Measurements from ENCODE around the gene ITPR1.

The ITPR1 gene

DNA sequence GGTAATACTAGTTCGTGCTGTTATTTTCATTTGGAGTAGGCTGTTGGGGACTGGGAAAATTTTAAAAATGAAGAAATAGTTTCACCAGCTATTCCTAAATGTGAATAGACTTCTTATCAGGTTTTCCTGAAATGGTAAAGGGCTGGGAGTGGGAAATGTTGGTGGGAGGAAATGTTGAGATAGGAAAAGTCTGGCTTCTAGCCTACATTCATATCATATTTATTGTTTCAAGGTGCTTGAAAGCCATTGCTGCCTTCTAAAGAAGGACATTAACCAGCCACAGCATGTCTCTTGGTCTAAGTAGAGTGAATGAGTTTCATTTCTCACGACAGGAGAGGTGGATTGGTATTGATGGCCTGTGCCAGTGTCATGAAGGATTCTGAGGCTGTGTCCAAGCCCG, 288.9 kb downstream of the ITPR1 start:
- DNase-seq (ENCODE audit: low spot score) = no peak

DNA sequence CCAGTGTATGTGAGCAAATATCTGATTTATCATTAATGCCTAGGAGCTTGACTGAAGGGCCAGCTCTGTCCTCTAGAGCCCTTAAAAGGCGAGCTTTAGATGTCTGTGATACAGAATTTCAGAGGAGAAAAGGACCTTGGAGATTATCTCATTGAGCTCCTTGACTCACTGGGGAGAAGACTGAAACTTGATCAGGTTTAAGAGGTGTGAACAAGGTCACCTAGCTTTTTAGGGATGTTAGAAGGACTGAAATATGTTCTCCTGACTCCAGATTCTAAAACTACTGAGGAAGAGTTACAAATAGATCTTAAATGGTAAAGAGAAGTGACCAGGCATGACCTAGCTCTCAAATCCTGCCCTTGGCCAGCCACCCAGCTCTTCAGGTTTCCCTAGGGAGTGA, 292.4 kb downstream of the ITPR1 start:
- no peak for DNase-seq (ENCODE audit: low spot score)

- no peak for DNase-seq (ENCODE audit: low spot score)
Observed at GRCh38 chr3:4786431-4786830, 293.3 kb downstream of the ITPR1 start.

- DNase-seq (ENCODE audit: low spot score) = no peak
Observed at GRCh38 chr3:4791358-4791757, 298.2 kb downstream of the ITPR1 start.

GRCh38 chr3:4793311-4793710, 300.2 kb downstream of the ITPR1 start:
- no peak for DNase-seq (ENCODE audit: low spot score)

DNA sequence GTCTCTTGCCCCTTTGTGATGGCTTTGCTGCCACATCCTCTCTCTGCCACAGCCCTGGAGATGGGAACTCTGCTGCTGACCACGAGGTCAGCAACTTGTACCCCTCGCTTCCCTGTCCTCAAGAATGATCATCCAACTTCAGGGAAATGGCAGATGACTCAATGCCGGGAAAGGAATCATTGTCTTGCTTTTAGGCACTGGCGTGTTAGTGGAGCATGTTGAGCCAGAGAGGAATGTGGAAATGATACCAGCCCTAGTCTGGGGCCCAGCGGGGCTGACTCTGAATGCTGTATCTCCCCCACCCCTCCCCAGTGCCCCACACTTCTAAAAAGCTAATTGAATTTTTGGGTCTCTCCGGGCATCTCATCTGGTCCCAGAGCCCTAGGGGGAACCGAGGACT, 301.2 kb downstream of the ITPR1 start:
- DNase-seq (ENCODE audit: low spot score) = no peak

DNA sequence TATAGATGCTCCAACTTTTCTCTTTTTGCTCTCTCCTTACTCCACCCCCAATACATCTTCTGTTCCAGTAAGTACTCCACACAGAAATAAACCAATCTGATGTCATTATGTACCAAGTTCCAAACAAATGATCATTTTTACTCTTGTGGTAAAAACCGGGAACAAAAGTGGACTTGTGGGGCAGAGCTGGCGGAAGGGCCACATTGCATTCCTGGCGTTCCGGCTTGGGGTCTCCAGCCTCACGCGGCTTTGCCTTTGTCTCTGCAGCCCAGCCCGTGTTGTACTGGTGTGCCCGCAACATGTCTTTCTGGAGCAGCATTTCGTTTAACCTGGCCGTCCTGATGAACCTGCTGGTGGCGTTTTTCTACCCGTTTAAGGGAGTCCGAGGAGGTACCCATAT, 301.6 kb downstream of the ITPR1 start:
- no peak for DNase-seq (ENCODE audit: low spot score)

DNA sequence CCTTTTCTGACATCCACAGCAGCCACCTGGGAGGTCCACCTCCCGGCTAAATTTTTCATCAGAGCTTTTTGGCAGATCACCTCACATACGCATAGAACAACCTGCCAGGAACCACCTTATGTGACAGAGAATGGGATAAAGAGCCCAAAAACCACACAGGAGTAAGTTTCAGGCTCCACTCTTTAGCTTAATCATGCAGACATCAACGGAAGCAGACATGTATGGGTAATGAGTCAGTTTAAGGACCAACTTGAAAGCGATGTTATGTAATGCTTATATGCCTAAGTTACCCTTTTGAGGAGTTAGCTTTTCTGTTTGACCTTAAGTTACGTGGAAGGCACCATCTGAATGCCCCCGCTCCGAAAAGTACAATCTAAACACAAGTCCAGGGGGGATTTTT, 302.8 kb downstream of the ITPR1 start:
- DNase-seq (ENCODE audit: low spot score) = no peak

- no peak for DNase-seq (ENCODE audit: low spot score)
Observed at GRCh38 chr3:4797201-4797705, 304.1 kb downstream of the ITPR1 start.

- DNase-seq (ENCODE audit: low spot score) = no peak
Observed at GRCh38 chr3:4799266-4800256, 306.4 kb downstream of the ITPR1 start.

DNA sequence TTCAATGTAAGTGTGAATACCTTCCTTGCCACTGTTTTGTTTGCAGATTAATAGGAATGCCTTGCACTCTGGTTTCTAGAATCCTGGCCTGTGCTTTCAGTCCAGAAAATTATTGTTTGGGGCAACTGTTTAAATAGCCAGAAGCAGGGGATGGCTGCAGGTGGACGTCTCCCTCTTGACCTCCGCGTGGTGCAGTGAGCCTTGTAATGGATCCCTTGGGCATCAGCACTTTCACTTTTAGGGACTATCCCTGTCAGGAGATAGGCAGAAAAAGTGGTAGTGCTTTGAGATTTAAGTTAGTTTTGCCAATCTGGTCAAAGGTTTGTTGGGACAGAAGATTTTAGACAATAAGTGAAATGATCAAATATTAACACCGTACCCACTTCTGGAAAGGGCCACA, 307.4 kb downstream of the ITPR1 start:
- no peak for DNase-seq (ENCODE audit: low spot score)

DNA sequence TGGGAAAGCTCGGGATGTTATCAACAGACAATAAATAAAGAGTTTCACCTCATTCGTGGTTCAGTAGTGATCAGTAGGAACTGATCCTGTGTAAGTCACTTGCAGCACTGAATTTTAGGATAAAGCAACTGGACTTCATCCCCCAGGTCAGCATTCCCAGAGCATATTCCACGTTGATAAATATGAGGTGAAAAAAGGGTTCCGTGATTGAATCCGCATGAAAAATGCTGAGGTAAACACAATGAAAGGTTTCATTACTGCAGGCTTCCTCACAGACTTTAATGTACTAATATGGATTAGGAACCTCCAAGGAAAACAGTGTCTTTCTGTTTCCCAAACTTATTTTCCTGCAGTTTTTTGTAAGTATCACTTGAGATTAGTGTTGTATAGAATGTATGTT, 308.7 kb downstream of the ITPR1 start:
- DNase-seq (ENCODE audit: low spot score) = no peak

- no peak for DNase-seq (ENCODE audit: low spot score)
Observed at GRCh38 chr3:4802903-4803302, 309.8 kb downstream of the ITPR1 start.

DNA sequence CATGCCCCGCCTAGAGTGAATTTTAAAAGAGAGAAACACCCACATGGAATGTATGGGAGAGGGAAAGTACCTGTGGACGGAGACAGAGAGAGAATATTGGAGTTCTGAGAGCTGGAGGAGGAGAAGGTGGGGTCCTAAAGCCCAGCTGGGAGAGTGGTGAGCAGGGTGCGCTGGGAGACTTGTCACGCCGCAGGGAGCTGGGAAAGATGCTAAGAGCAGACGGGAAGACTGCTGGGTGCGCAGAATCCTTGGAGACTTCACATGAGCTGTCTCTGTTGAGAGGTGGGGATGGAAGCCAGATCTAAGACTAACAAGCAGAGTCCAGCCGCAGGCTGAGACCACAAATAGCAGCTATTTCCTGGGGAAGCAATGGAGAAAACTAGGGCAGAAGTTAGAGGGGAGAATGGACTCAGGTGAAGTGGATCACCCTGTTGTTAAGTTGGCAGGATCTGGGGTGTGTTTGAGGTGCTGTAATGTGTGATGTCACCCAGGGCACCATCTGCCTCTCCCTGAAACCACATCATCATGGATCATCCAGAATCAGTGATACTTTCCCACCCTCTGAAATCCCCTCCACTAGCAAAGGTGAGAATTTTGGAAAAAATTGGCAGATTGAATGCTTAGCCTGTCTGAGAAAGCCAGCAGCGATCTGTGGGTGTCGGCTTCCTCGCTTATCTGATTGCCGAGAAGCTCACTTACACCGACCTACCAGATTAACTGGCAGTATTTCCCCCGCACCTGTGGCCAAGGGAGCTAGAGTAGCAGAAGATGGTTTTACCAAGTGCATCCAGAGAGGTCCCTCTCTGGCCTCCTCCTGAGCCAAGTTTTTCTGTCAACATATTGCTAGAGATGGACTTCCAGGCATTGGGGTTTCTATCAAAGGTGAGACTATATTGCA, 311.3 kb downstream of the ITPR1 start:
- no peak for DNase-seq (ENCODE audit: low spot score)

DNA sequence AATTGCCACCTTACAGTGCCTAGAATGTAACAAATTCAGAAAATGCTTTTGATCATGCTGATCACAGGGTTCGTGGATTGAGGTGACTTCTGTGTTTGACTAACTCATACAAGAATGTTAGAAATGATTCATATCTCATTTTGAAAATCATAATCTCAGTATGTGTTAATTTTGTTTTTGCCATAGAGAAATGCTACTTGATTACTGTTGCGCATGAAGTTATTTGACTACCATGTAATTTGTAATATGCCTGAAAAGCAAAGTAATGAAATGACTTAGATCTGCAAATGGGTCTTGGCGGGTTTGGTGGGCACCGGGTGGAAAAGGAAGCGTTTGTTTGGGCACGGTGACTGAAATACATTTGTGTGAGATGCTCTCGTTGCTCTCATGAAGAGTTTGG, 312.5 kb downstream of the ITPR1 start:
- no peak for DNase-seq (ENCODE audit: low spot score)

DNA sequence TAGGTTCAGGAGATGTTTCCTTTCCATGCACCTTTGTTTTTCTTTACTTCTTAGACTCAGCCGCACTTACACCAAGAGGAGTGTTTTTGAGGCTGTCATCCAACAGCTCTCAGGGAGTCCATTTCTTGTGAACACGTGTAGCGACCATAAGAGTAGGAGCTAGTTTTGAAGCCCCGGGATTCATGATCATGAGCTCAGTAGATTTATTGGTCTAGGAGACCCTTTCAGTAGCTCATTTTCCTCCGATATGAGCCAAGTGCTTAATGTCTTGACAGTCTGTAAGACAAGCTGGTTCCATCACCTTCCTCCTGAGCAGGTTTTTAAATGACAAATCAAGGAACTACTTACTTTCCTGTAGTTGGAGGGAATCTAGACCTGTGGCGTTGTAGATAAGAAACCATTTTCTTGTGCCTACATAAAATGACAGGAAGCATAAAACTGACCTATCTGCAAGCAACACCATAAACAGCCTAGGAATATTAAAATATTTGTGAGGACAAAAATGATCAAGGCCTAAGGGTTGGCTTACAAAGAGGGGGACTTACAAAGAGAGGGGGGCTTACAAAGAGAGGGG, 313.5 kb downstream of the ITPR1 start:
- DNase-seq (ENCODE audit: low spot score) = no peak

DNA sequence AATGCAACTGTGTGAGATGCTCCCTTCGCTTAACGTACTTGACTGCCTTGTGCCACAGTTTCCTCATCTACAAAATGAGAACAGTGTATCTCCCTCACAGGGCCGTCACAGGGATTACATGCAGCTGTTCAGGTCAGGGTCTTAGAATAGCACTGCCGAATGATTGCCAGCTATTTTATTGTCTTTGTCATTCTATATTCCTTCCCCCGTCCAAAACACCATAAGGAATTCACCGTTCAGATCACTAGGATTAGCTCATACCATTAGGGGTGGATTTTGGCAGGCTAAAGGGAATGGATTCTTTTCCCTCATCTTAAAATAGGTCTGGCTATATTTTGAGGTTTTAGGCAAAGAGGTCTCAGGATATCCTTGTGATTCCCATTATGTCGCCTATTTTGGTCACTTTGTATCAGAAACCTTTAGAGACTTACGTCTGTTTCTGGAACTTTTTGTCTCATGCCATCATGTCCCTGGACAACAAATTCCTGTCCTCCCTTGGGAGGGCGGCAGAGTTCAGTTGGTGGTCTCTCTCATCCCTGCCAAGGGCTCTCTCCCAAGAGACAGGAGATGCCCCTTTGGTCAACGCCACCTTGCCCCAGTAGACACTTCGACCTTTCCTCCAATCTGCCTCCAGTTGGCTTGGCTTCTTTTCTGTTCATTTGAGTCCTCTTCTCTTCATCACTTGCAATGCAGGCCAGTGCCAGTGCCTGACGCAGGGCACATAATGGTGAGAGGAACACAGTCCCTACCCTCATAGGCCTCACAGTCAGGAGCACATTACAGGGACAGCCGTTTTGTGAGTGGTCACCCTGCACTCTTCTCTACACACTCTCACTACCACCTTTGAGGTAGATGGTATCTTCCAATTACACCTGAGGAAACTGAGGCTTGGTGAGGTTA, 314.5 kb downstream of the ITPR1 start:
- DNase-seq (ENCODE audit: low spot score) = no peak

GRCh38 chr3:4808637-4809036, 315.5 kb downstream of the ITPR1 start:
- DNase-seq (ENCODE audit: low spot score) = no peak

- DNase-seq (ENCODE audit: low spot score) = no peak
Observed at GRCh38 chr3:4809922-4810321, 316.8 kb downstream of the ITPR1 start.

DNA sequence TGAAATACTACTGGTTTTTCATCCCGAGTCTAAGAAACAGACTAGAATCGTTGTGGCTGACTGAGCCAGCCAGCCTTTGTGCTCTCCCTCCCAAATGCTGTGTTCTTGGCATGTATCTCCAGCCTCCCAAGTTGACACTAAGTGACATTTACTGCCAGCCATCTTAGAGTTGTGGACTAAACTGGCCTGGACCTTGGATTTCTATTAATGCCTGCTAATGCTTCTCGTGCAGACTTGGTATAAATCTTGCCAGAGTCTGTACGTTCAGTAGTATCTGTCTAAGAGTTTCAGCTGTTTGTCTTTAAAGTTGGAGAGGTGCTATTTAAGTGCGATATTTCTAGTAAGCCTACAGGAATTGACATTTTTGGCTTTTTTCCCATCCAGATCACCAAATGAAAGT, 319.4 kb downstream of the ITPR1 start:
- DNase-seq (ENCODE audit: low spot score) = no peak

DNA sequence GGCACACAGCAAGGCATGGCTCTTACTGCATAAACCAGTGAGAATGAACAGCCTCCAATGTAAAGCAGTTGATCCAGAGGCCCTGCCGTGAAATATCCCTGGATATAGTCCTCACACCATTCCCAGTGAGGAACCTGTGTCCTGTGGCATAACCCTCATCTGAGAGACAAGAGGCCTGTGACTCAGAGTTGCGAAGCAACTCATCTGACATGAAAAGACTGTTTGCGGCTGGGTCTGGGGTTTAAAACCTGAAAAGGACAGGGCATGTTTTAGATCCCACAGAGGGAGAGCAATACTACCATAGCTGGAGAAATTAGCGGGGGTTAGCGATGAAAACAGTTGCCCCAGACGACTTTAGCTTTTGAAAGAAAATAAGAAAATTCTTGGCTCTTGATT, 320.8 kb downstream of the ITPR1 start:
- peak; percentile 25 for DNase-seq (ENCODE audit: low spot score)
